HepG2 (cell line): Measurements from ENCODE around the gene C20orf204. TPM values are rescaled to one million over a fixed set of nuclear protein-coding genes. Genes with fewer than 3 reads are reported as not detected.

Experiments
- ATAC-seq: fragments of 200-7000 bp; cut with Tn5 transposase; 3 replicates; pipeline ENCODE4 v1.9.1; 2020; ENCODE audit warnings: mild to moderate bottlenecking, moderate library complexity
- BruUV-seq: library from RNA; stranded (reverse); fragments of 400-500 nt; replicated peaks from 2 replicates; lab custom pipeline; 2021; lab: Mats Ljungman, UMichigan
- CTCF ChIA-PET: fragments of 300-600 bp; formaldehyde crosslinking; extraction: SDS; loops from one replicate; lab custom pipeline; 2021; ENCODE audit warnings: low total read pairs, inconsistent platforms, low intra/inter-chr PET ratio; lab: Yijun Ruan, JAX
- POLR2A ChIA-PET: fragments of 350-600 bp; sonication (Branson Sonifier 250); formaldehyde crosslinking; loops from one replicate; lab custom pipeline; 2020; ENCODE audit warnings: antibody characterized with exemption, inconsistent platforms; lab: Yijun Ruan, JAX
- DNase-seq: peaks from one replicate; pipeline ENCODE4 v3.0.0-alpha.2; 2015; ENCODE audit warnings: low spot score
- FAIRE-seq: peaks from 3 replicates; lab custom pipeline; 2011; peaks lifted over from hg19 to GRCh38; lab: Jason Lieb, UNC
- H2AFZ ChIP-seq: one replicate; pipeline ENCODE4 v1.6.1; 2011; ENCODE audit warnings: low read length, inconsistent platforms
- H3K27ac ChIP-seq: fragments of 300-600 bp; 3 replicates; pipeline ENCODE4 v1.8.0; 2011; ENCODE audit warnings: mixed run types, mild to moderate bottlenecking, mixed read lengths, low read length, inconsistent platforms; ENCODE audit not compliant: insufficient read depth; ENCODE audit errors: extremely low read length
- H3K27me3 ChIP-seq, 2 experiments: fragments of 200-600 bp in 1 of 2; 2 replicates in 1 of 2; 3 replicates in 1 of 2; pipeline versions ENCODE4 v1.6.0 to v1.8.0; 2011; ENCODE audit warnings: low read length in 2 of 2, mild to moderate bottlenecking in 2 of 2, moderate library complexity in 2 of 2, inconsistent platforms in 1 of 2; ENCODE audit not compliant: insufficient read depth in 2 of 2, control insufficient read depth in 1 of 2
- H3K36me3 ChIP-seq, 2 experiments: fragments of 200-600 bp in 1 of 2; replicated peaks in 1 of 2; 2 replicates in 1 of 2; 3 replicates in 1 of 2; pipeline versions ENCODE4 v1.5.1 to v1.8.0; 2011; ENCODE audit warnings: low read length in 2 of 2, inconsistent platforms in 1 of 2; ENCODE audit not compliant: insufficient read depth in 2 of 2, control insufficient read depth in 1 of 2
- H3K4me1 ChIP-seq: 2 replicates; pipeline ENCODE4 v1.5.1; 2012; ENCODE audit warnings: low read length, inconsistent platforms; ENCODE audit not compliant: insufficient read depth
- H3K4me2 ChIP-seq: 2 replicates; pipeline ENCODE4 v1.6.0; 2011; ENCODE audit warnings: low read depth, low read length, inconsistent platforms
- H3K4me3 ChIP-seq, 3 experiments: fragments of 200-600 bp in 1 of 3; sonication (generic), shearing (Covaris generic) in 1 of 3; replicated peaks in 1 of 3; 2 replicates each; pipeline ENCODE4 v1.5.1; 2011 to 2016; ENCODE audit warnings: low read length in 3 of 3, inconsistent platforms in 2 of 3, low read depth in 2 of 3, mild to moderate bottlenecking in 2 of 3, control low read depth in 1 of 3, mixed read lengths in 1 of 3; ENCODE audit not compliant: insufficient read depth in 1 of 3
- H3K79me2 ChIP-seq: one replicate; pipeline ENCODE4 v1.6.1; 2011; ENCODE audit warnings: low read length, inconsistent platforms; ENCODE audit not compliant: insufficient read depth
- H3K9ac ChIP-seq: 2 replicates; pipeline ENCODE4 v1.6.0; 2011; ENCODE audit warnings: mild to moderate bottlenecking, low read depth, low read length, inconsistent platforms; ENCODE audit not compliant: insufficient read depth
- H3K9me3 ChIP-seq: 2 replicates; pipeline ENCODE4 v1.5.1; 2012; ENCODE audit warnings: mild to moderate bottlenecking, low read length
- H4K20me1 ChIP-seq: 2 replicates; pipeline ENCODE4 v1.6.0; 2011; ENCODE audit warnings: inconsistent platforms, mild to moderate bottlenecking, low read length, moderate library complexity; ENCODE audit not compliant: insufficient read depth
- BATF2 ChIP-seq: sonication (generic); formaldehyde crosslinking; IDR thresholded peaks from 2 replicates; pipeline ENCODE4 v1.8.0; 2022; ENCODE audit warnings: mild to moderate bottlenecking, missing genetic modification reagents, moderate library complexity
- ERF ChIP-seq: IDR thresholded peaks from 2 replicates; pipeline ENCODE4 v1.6.1; 2018; ENCODE audit warnings: missing biosample characterization, missing genetic modification reagents
- HNRNPL ChIP-seq: fragments of 200-400 bp; formaldehyde crosslinking; IDR thresholded peaks from 2 replicates; pipeline ENCODE4 v1.6.1; 2017; ENCODE audit warnings: mild to moderate bottlenecking, low read depth, low read length
- LBX2 ChIP-seq: sonication (generic); formaldehyde crosslinking; IDR thresholded peaks from 2 replicates; pipeline ENCODE4 v1.5.0; 2020; ENCODE audit warnings: missing genetic modification reagents, mild to moderate bottlenecking, borderline replicate concordance
- MAX ChIP-seq: IDR thresholded peaks from 2 replicates; pipeline ENCODE4 v1.6.1; 2012; ENCODE audit warnings: inconsistent platforms
- MIXL1 ChIP-seq: IDR thresholded peaks from 2 replicates; pipeline ENCODE4 v1.6.1; 2016
- SALL1 ChIP-seq: sonication (generic); formaldehyde crosslinking; IDR thresholded peaks from 2 replicates; pipeline ENCODE4 v1.8.0; 2022; ENCODE audit warnings: mild to moderate bottlenecking, missing genetic modification reagents
- SMAD3 ChIP-seq: sonication (generic); formaldehyde crosslinking; IDR thresholded peaks from 2 replicates; pipeline ENCODE4 v1.4.0; 2020; ENCODE audit warnings: missing genetic modification reagents
- TOPORS ChIP-seq: sonication (generic); formaldehyde crosslinking; IDR thresholded peaks from 2 replicates; pipeline ENCODE4 v1.8.0; 2023; ENCODE audit warnings: mild to moderate bottlenecking, missing genetic modification reagents
- ZBTB2 ChIP-seq: sonication (generic); formaldehyde crosslinking; IDR thresholded peaks from 2 replicates; pipeline ENCODE4 v1.8.0; 2022; ENCODE audit warnings: low read depth, missing genetic modification reagents
- ZBTB33 ChIP-seq: sonication (generic); formaldehyde crosslinking; IDR thresholded peaks from 2 replicates; pipeline ENCODE4 v1.4.0; 2020; ENCODE audit warnings: missing genetic modification reagents
- ZC3H13 ChIP-seq: sonication (generic); formaldehyde crosslinking; IDR thresholded peaks from 2 replicates; pipeline ENCODE4 v1.8.1; 2023; ENCODE audit warnings: mild to moderate bottlenecking, missing genetic modification reagents, moderate library complexity
- ZNF503 ChIP-seq: sonication (generic); formaldehyde crosslinking; IDR thresholded peaks from 2 replicates; pipeline ENCODE4 v1.4.0; 2020; ENCODE audit warnings: missing genetic modification reagents
- ZSCAN25 ChIP-seq: sonication (generic); formaldehyde crosslinking; IDR thresholded peaks from 2 replicates; pipeline ENCODE4 v1.8.0; 2022; ENCODE audit warnings: mild to moderate bottlenecking, missing genetic modification reagents
- WGBS: methylation state at CpG from one replicate; pipeline ENCODE4 v1.1.6; 2017; ENCODE audit warnings: low lambda C conversion rate; 5-methylcytosine and 5-hydroxymethylcytosine counted together
- in situ Hi-C: cut with HindIII; loops from 2 replicates; pipeline ENCODE4 v1.10.0; 2017; ENCODE audit warnings: low pct_unique_long_range_greater_than_20kb; ENCODE audit not compliant: extremely low pct_ligation_motif_present
- intact Hi-C: fragments of 100-400 bp; cut with micrococcal nuclease; formaldehyde crosslinking; loops from one replicate; pipeline ENCODE4 v1.10.0; 2022; ENCODE audit not compliant: unreplicated experiment
- polyA plus RNA-seq, 8 experiments: library from polyadenylated mRNA; depleted of rRNA in 3 of 8; stranded (reverse) in 7 of 8; unstranded in 1 of 8; fragments of >200 nt; fragmentation: Illumina TruSeq in 4 of 8; extraction: Trizol in 4 of 8; gene quantifications; 2 replicates each; pipeline versions ENCODE4 v1.2.1 to v1.2.3, GENCODE V29; 2011 to 2016; ENCODE audit warnings: low read depth in 4 of 8, missing spikeins in 1 of 8, mixed read lengths in 1 of 8; ENCODE audit not compliant: insufficient read depth in 1 of 8
- total RNA-seq, 5 experiments: library from RNA; depleted of rRNA; stranded (reverse); fragments of >200 nt; fragmentation: Illumina TruSeq; extraction: Trizol; gene quantifications; 2 replicates each; pipeline ENCODE4 v1.2.3, GENCODE V29; 2016; ENCODE audit warnings: low read depth in 1 of 5

Gene C20orf204
- total and polyA plus RNA-seq, 2 of the 13 experiments (the other 11 are each of a cell fraction or from before 2014, with no cell fraction given): 22.1 to 80.0 TPM

- peak; percentile 4; the same call in 1 of the 2 replicates for TF ChIP-seq ZBTB33
- peak; percentile 53; the same call in 1 of the 2 replicates for TF ChIP-seq TOPORS (CRISPR knock-in tag)
- peak; percentile 96 for TF ChIP-seq ZSCAN25
- no peak; the same call in 1 of the 2 replicates for TF ChIP-seq ZNF503
- no peak for TF ChIP-seq ZC3H13
These were observed 11.6 kb upstream of the C20orf204 start (continued) for GRCh38 chr20:64024141-64024990.

GRCh38 chr20:64025101-64025825 is 10.7 kb upstream of the C20orf204 start:
- H3K79me2 ChIP-seq: peaks cover 4% of the 10 kb centered on the region
- H3K4me1 ChIP-seq: peaks cover 42% of the 10 kb centered on the region
- peaks cover 52 to 79% of the 10 kb centered on the region in 2 experiments for H3K36me3 ChIP-seq
- no TSS peak for BruUV-seq
- no peaks in the 10 kb centered on the region for H3K27me3 ChIP-seq
- ChIA-PET POLR2A (interaction anchor here (2.0 to 5.0 kb wide), 7 partner anchors 8 to 45 kb away, joined by 12 to 81 read pairs (median 26); partner anchors contain the start of genes C20orf204, PRPF6, SAMD10 and SOX18), CTCF (interaction anchor here (1.3 kb wide), 1 partner anchor 44 kb away, joined by 4 read pairs; no protein-coding TSS in a partner anchor)
- 0 out of 6 replicates have a peak overlapping the region, but pooled peaks of 1 of the 3 experiments have one; percentile 53 for H3K4me3 ChIP-seq
- H3K9me3 ChIP-seq: no peaks in the 10 kb centered on the region
- WGBS: 96% methylated on average over 18 of the region's 18 CpGs
- no peak overlapping the region for H2AFZ ChIP-seq
- peak overlapping the region; percentile 92 for H3K27ac ChIP-seq
- FAIRE-seq (no peak), ATAC-seq (no peak), DNase-seq (no peak)
- H3K4me2 ChIP-seq: peak overlapping the region; percentile 84
- no peaks in the 10 kb centered on the region for H4K20me1 ChIP-seq
- in situ Hi-C loops (no loop called here), intact Hi-C loops (no loop called here)
- peak overlapping the region; percentile 75 for H3K9ac ChIP-seq
- TF ChIP-seq ZBTB2 (CRISPR knock-in tag) (0 out of 2 replicates have a peak, but pooled peaks have one; percentile 22), SMAD3 (CRISPR knock-in tag) (no peak), LBX2 (CRISPR knock-in tag) (no peak), ERF (no peak), HNRNPL (no peak), MAX (0 out of 2 replicates have a peak, but pooled peaks have one; percentile 23), BATF2 (CRISPR knock-in tag) (no peak), MIXL1 (CRISPR knock-in tag) (no peak), SALL1 (CRISPR knock-in tag) (peak; percentile 8; the same call in 1 of the 2 replicates)
